ENCODE data around the gene SGSH. TPM values are rescaled to one million over a fixed set of nuclear protein-coding genes. Genes with fewer than 3 reads are reported as not detected.

The SGSH gene
- 10.4 and 16.5 TPM in 2 replicates for total RNA-seq (ENCODE audit: low replicate concordance)

DNA sequence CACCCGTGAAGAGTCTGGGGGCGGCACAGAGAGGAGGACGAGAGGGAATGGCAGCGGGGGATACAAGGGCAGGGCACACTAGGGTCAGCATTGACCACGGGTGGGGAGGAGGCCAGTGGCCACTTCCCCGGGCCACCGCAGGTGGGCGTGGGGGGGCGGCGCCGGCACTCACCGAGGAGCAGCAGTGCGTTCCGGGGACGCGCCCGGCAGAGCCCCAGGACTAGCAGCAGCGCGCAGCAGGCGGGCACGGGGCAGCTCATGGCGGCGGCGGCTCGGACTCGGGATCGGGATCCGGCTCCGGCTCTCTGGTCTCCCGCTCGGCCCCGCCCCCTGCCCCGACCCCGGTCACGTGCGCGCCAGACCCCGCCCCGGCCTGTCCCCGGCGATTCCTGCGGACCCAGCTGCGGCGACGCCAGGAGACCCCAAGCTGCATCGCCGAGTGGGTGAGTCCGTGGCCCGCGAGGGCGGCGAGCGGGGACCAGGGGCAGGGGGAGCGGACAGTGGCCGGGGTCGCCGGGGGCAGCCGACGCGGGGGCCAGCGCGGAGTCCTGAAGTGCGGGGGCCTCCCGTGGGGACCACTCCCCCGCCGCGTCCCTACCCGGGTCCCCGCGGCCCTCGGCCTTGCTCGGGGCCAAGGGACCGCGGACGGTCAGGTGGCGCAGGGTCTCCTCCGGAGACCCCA is at the start of gene SGSH, which contains the start of gene SLC26A11:
Gene SGSH (minus strand): TSS at position 280 of the 682 bp plus-strand sequence. CDS start 20 bp downstream, at position 260.
Gene SLC26A11 (plus strand): TSS at position 374 of the 682 bp plus-strand sequence. CDS start 1,134 bp downstream, outside the sequence.

DNA sequence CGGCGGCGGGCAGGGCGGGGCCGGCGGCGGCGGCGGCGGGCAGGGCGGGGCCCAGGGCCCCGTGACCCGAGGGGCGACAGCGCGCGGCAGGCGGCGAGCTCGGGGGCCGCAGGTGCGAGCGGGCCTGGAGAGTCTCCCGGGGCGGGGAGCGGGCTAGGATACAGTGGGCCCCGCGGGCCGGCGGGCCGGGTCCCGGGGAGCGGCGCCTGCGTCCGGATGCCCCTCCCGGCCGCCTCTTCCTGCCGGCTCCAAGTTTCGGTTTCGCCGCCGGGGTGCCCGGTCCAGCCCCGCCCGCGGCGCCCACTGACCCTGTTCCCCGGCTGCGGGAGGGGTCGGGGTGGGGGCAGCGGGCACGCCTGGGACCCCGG is 40.6 kb upstream of the SGSH start, which contains the start of gene RNF213:
Gene RNF213 (plus strand): TSS at position 62 of the 368 bp plus-strand sequence. CDS start 2,830 bp downstream, outside the sequence.

DNA sequence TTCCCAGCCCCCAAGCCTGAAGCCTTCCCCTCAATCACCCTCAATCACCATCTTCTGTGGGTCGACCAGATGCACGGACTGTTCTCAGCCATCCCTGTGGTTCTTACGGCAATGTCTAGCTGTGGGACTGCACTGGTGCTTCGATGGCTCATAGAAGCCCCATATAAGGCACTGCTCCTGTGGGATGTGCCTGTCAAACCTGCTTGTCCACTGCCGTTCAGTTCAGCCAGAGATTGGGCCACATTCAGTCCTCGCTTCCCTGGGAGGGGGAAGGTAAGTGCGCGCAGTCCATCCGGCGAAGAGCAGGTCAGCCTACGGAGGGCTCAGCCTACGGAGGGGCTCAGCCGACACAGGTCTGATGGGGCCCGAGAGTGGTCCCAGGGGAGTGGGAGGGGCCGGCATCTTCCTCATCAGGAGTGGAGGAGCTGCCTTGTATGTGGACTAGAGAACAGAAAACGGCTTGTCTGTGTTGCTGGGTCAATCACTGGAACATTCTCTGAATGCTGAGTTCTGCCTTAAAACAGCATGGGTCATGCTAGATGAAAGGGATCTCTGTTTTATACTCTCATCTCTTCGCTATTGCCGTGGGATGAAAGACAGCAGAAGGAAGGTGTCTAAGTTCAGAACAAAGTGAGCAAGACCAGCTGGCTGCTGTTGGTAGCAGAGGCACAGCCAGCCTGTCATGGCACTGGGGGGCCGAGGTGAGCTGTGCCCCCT is 50.2 kb downstream of the SGSH start, which contains the start of gene CARD14:
Gene CARD14 (plus strand): TSS at position 247 of the 717 bp plus-strand sequence. CDS start 11,409 bp downstream, outside the sequence.

Other genes with a start within 250 kb of the SGSH start
- gene TBC1D16, start 184.5 kb downstream of the SGSH start, total RNA-seq (ENCODE audit: low replicate concordance) = 30.0 and 48.4 TPM in 2 replicates
- 1.8 and 4.2 TPM in 2 replicates for gene CCDC40, start 183.7 kb downstream of the SGSH start, total RNA-seq (ENCODE audit: low replicate concordance)
- gene GAA, start 118.8 kb downstream of the SGSH start, total RNA-seq (ENCODE audit: low replicate concordance) = 10.1 and 17.1 TPM in 2 replicates
- 97.9 and 194 TPM in 2 replicates for gene EIF4A3, start 73.2 kb downstream of the SGSH start, total RNA-seq (ENCODE audit: low replicate concordance)
- under 0.01 and 0.12 TPM in 2 replicates for gene CARD14, start 50.3 kb downstream of the SGSH start, total RNA-seq (ENCODE audit: low replicate concordance)
- 5.9 TPM in 2 replicates for gene SLC26A11, start 94 bp upstream of the SGSH start, total RNA-seq (ENCODE audit: low replicate concordance)
- gene RNF213, start 40.5 kb upstream of the SGSH start, total RNA-seq (ENCODE audit: low replicate concordance) = 64.0 and 251 TPM in 2 replicates
- 18.4 and 24.3 TPM in 2 replicates for gene ENDOV, start 194.8 kb upstream of the SGSH start, total RNA-seq (ENCODE audit: low replicate concordance)